HepG2 (cell line): ENCODE data around the gene SH3PXD2A. TPM values are rescaled to one million over a fixed set of nuclear protein-coding genes. Genes with fewer than 3 reads are reported as not detected.

Experiments
- ATAC-seq: fragments of 200-7000 bp; cut with Tn5 transposase; 3 replicates; pipeline ENCODE4 v1.9.1; 2020; ENCODE audit warnings: mild to moderate bottlenecking, moderate library complexity
- BruUV-seq: library from RNA; stranded (reverse); fragments of 400-500 nt; replicated peaks from 2 replicates; lab custom pipeline; 2021; lab: Mats Ljungman, UMichigan
- CTCF ChIA-PET: fragments of 300-600 bp; formaldehyde crosslinking; extraction: SDS; loops from one replicate; lab custom pipeline; 2021; ENCODE audit warnings: low total read pairs, inconsistent platforms, low intra/inter-chr PET ratio; lab: Yijun Ruan, JAX
- POLR2A ChIA-PET: fragments of 350-600 bp; sonication (Branson Sonifier 250); formaldehyde crosslinking; loops from one replicate; lab custom pipeline; 2020; ENCODE audit warnings: antibody characterized with exemption, inconsistent platforms; lab: Yijun Ruan, JAX
- DNase-seq: peaks from one replicate; pipeline ENCODE4 v3.0.0-alpha.2; 2015; ENCODE audit warnings: low spot score
- FAIRE-seq: peaks from 3 replicates; lab custom pipeline; 2011; peaks lifted over from hg19 to GRCh38; lab: Jason Lieb, UNC
- H2AFZ ChIP-seq: one replicate; pipeline ENCODE4 v1.6.1; 2011; ENCODE audit warnings: low read length, inconsistent platforms
- H3K27ac ChIP-seq: fragments of 300-600 bp; 3 replicates; pipeline ENCODE4 v1.8.0; 2011; ENCODE audit warnings: mixed run types, mild to moderate bottlenecking, mixed read lengths, low read length, inconsistent platforms; ENCODE audit not compliant: insufficient read depth; ENCODE audit errors: extremely low read length
- H3K27me3 ChIP-seq, 2 experiments: fragments of 200-600 bp in 1 of 2; 2 replicates in 1 of 2; 3 replicates in 1 of 2; pipeline versions ENCODE4 v1.6.0 to v1.8.0; 2011; ENCODE audit warnings: low read length in 2 of 2, mild to moderate bottlenecking in 2 of 2, moderate library complexity in 2 of 2, inconsistent platforms in 1 of 2; ENCODE audit not compliant: insufficient read depth in 2 of 2, control insufficient read depth in 1 of 2
- H3K36me3 ChIP-seq, 2 experiments: fragments of 200-600 bp in 1 of 2; replicated peaks in 1 of 2; 2 replicates in 1 of 2; 3 replicates in 1 of 2; pipeline versions ENCODE4 v1.5.1 to v1.8.0; 2011; ENCODE audit warnings: low read length in 2 of 2, inconsistent platforms in 1 of 2; ENCODE audit not compliant: insufficient read depth in 2 of 2, control insufficient read depth in 1 of 2
- H3K4me1 ChIP-seq: 2 replicates; pipeline ENCODE4 v1.5.1; 2012; ENCODE audit warnings: low read length, inconsistent platforms; ENCODE audit not compliant: insufficient read depth
- H3K4me2 ChIP-seq: 2 replicates; pipeline ENCODE4 v1.6.0; 2011; ENCODE audit warnings: low read depth, low read length, inconsistent platforms
- H3K4me3 ChIP-seq, 3 experiments: fragments of 200-600 bp in 1 of 3; sonication (generic), shearing (Covaris generic) in 1 of 3; replicated peaks in 1 of 3; 2 replicates each; pipeline ENCODE4 v1.5.1; 2011 to 2016; ENCODE audit warnings: low read length in 3 of 3, inconsistent platforms in 2 of 3, low read depth in 2 of 3, mild to moderate bottlenecking in 2 of 3, control low read depth in 1 of 3, mixed read lengths in 1 of 3; ENCODE audit not compliant: insufficient read depth in 1 of 3
- H3K79me2 ChIP-seq: one replicate; pipeline ENCODE4 v1.6.1; 2011; ENCODE audit warnings: low read length, inconsistent platforms; ENCODE audit not compliant: insufficient read depth
- H3K9ac ChIP-seq: 2 replicates; pipeline ENCODE4 v1.6.0; 2011; ENCODE audit warnings: mild to moderate bottlenecking, low read depth, low read length, inconsistent platforms; ENCODE audit not compliant: insufficient read depth
- H3K9me3 ChIP-seq: 2 replicates; pipeline ENCODE4 v1.5.1; 2012; ENCODE audit warnings: mild to moderate bottlenecking, low read length
- H4K20me1 ChIP-seq: 2 replicates; pipeline ENCODE4 v1.6.0; 2011; ENCODE audit warnings: inconsistent platforms, mild to moderate bottlenecking, low read length, moderate library complexity; ENCODE audit not compliant: insufficient read depth
- BATF2 ChIP-seq: sonication (generic); formaldehyde crosslinking; IDR thresholded peaks from 2 replicates; pipeline ENCODE4 v1.8.0; 2022; ENCODE audit warnings: mild to moderate bottlenecking, missing genetic modification reagents, moderate library complexity
- CCAR2 ChIP-seq: fragments of 200-400 bp; formaldehyde crosslinking; optimal IDR thresholded peaks from 2 replicates; pipeline ENCODE3; 2018; ENCODE audit warnings: low read depth, mild to moderate bottlenecking, low read length, moderate library complexity
- POLR2A ChIP-seq, 2 experiments: IDR thresholded peaks; 2 replicates each; pipeline ENCODE4 v1.6.1; 2011; ENCODE audit warnings: low read depth in 2 of 2, low read length in 2 of 2, mild to moderate bottlenecking in 1 of 2, moderate library complexity in 1 of 2; ENCODE audit not compliant: insufficient read depth in 1 of 2
- PRPF4 ChIP-seq: fragments of 200-400 bp; formaldehyde crosslinking; IDR thresholded peaks from 2 replicates; pipeline ENCODE4 v1.6.1; 2016; ENCODE audit warnings: low read length, low read depth; ENCODE audit not compliant: poor library complexity, severe bottlenecking
- ZBTB44 ChIP-seq: sonication (generic); formaldehyde crosslinking; IDR thresholded peaks from 2 replicates; pipeline ENCODE4 v1.4.0; 2020; ENCODE audit warnings: missing genetic modification reagents
- ZNF142 ChIP-seq: sonication (generic); formaldehyde crosslinking; IDR thresholded peaks from 2 replicates; pipeline ENCODE4 v1.4.0; 2020; ENCODE audit warnings: missing genetic modification reagents
- ZNF720 ChIP-seq: sonication (generic); formaldehyde crosslinking; IDR thresholded peaks from 2 replicates; pipeline ENCODE4 v1.4.0; 2020; ENCODE audit warnings: missing genetic modification reagents
- ZSCAN12 ChIP-seq: sonication (generic); formaldehyde crosslinking; IDR thresholded peaks from 2 replicates; pipeline ENCODE4 v1.9.0; 2021; ENCODE audit warnings: mild to moderate bottlenecking, missing genetic modification reagents
- WGBS: methylation state at CpG from one replicate; pipeline ENCODE4 v1.1.6; 2017; ENCODE audit warnings: low lambda C conversion rate; 5-methylcytosine and 5-hydroxymethylcytosine counted together
- in situ Hi-C: cut with HindIII; loops from 2 replicates; pipeline ENCODE4 v1.10.0; 2017; ENCODE audit warnings: low pct_unique_long_range_greater_than_20kb; ENCODE audit not compliant: extremely low pct_ligation_motif_present
- intact Hi-C: fragments of 100-400 bp; cut with micrococcal nuclease; formaldehyde crosslinking; loops from one replicate; pipeline ENCODE4 v1.10.0; 2022; ENCODE audit not compliant: unreplicated experiment
- polyA plus RNA-seq, 8 experiments: library from polyadenylated mRNA; depleted of rRNA in 3 of 8; stranded (reverse) in 7 of 8; unstranded in 1 of 8; fragments of >200 nt; fragmentation: Illumina TruSeq in 4 of 8; extraction: Trizol in 4 of 8; gene quantifications; 2 replicates each; pipeline versions ENCODE4 v1.2.1 to v1.2.3, GENCODE V29; 2011 to 2016; ENCODE audit warnings: low read depth in 4 of 8, missing spikeins in 1 of 8, mixed read lengths in 1 of 8; ENCODE audit not compliant: insufficient read depth in 1 of 8
- total RNA-seq, 5 experiments: library from RNA; depleted of rRNA; stranded (reverse); fragments of >200 nt; fragmentation: Illumina TruSeq; extraction: Trizol; gene quantifications; 2 replicates each; pipeline ENCODE4 v1.2.3, GENCODE V29; 2016; ENCODE audit warnings: low read depth in 1 of 5
- TF ChIP-seq, protein P1 (sequence below), 2 experiments: fragments of 450-650 bp in 1 of 2; sonication (generic) in 1 of 2; formaldehyde crosslinking; IDR thresholded peaks; 2 replicates each; pipeline versions ENCODE4 v1.5.0 to v1.8.0; 2020 to 2022; ENCODE audit warnings: mild to moderate bottlenecking in 1 of 2, missing genetic modification reagents in 1 of 2

The SH3PXD2A gene
- total and polyA plus RNA-seq, 2 of the 13 experiments (the other 11 are each of a cell fraction or from before 2014, with no cell fraction given): 11.1 to 11.3 TPM

- TF ChIP-seq ZBTB44 (no peak), PRPF4 (no peak)
- TF ChIP-seq, all 625 proteins: peak for 0
- no peak for DNase-seq
- no TSS peak for BruUV-seq
- H3K36me3 ChIP-seq: peaks cover 5 to 17% of the 10 kb centered on the region in 2 experiments; a peak in 4 of 5 replicates
- POLR2A ChIA-PET: no interaction called here
- FAIRE-seq: no peak
- no peak overlapping the region for H3K9ac ChIP-seq
- H2AFZ ChIP-seq: no peak overlapping the region
- no peaks in the 10 kb centered on the region; a peak in 1 of 5 replicates for H3K27me3 ChIP-seq
- H3K79me2 ChIP-seq: no peaks in the 10 kb centered on the region
- H3K4me1 ChIP-seq: peaks cover 30% of the 10 kb centered on the region
- H3K4me3 ChIP-seq: no peak overlapping the region
- no peak overlapping the region for H3K27ac ChIP-seq
- ATAC-seq: no peak
- H3K4me2 ChIP-seq: no peak overlapping the region
- H4K20me1 ChIP-seq: no peaks in the 10 kb centered on the region
- H3K9me3 ChIP-seq: no peaks in the 10 kb centered on the region
- intact Hi-C loops: no loop called here
- in situ Hi-C loops: no loop called here
- CTCF ChIA-PET: no interaction called here
- WGBS: 97% methylated on average over 3 of the region's 3 CpGs
These were observed 36.8 kb upstream of the SH3PXD2A start for GRCh38 chr10:103892181-103892580.

DNA sequence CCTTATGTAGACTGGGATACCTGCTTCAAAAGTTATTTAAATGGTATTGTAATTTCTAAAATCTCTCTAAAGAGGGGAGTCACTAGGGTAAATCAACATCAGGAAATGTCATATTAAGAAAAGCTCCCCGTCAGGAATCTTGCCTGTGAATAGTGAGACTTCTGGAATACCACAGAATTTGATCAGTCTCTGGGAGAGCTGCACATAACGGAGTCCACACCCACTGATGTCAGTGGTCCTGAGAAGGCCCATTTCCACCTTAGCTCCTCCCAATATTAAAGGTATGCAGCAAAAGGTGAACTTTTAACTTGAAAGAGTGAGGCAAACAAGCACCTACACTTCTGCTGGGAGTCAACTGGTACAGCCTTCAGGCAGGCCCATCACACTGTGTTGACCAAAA, 35.3 kb upstream of the SH3PXD2A start:
- H4K20me1 ChIP-seq: no peaks in the 10 kb centered on the region
- no peaks in the 10 kb centered on the region; a peak in 1 of 5 replicates for H3K27me3 ChIP-seq
- no peak overlapping the region for H3K4me3 ChIP-seq
- H3K9me3 ChIP-seq: no peaks in the 10 kb centered on the region
- WGBS: 100% methylated on average over 2 of the region's 2 CpGs
- CTCF ChIA-PET: no interaction called here
- H3K9ac ChIP-seq: no peak overlapping the region
- POLR2A ChIA-PET: no interaction called here
- FAIRE-seq (no peak), DNase-seq (no peak), ATAC-seq (no peak)
- intact Hi-C loops: no loop called here
- peaks cover 5 to 13% of the 10 kb centered on the region in 2 experiments; a peak in 4 of 5 replicates for H3K36me3 ChIP-seq
- in situ Hi-C loops: no loop called here
- no peak overlapping the region for H3K27ac ChIP-seq
- H3K79me2 ChIP-seq: no peaks in the 10 kb centered on the region
- no peak overlapping the region for H3K4me2 ChIP-seq
- no peak overlapping the region for H2AFZ ChIP-seq
- peaks cover 30% of the 10 kb centered on the region for H3K4me1 ChIP-seq
- no TSS peak for BruUV-seq
- no peak for TF ChIP-seq ZNF142 (CRISPR knock-in tag)
- TF ChIP-seq, protein P1, sequence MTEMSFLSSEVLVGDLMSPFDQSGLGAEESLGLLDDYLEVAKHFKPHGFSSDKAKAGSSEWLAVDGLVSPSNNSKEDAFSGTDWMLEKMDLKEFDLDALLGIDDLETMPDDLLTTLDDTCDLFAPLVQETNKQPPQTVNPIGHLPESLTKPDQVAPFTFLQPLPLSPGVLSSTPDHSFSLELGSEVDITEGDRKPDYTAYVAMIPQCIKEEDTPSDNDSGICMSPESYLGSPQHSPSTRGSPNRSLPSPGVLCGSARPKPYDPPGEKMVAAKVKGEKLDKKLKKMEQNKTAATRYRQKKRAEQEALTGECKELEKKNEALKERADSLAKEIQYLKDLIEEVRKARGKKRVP (CRISPR knock-in tag; IDR thresholded peaks at IDR 0.05): no peak
- no peak for TF ChIP-seq ZSCAN12
- no peak for TF ChIP-seq BATF2 (CRISPR knock-in tag)
- no peak for TF ChIP-seq ZNF720 (CRISPR knock-in tag)
- no peak for TF ChIP-seq POLR2A (IDR thresholded peaks at IDR 0.05; ENCODE audit: insufficient read depth in 1 of 2, low read depth in 2 of 2, low read length in 2 of 2)
- no peak for TF ChIP-seq CCAR2
